Natural killer cell (primary cell): ENCODE data around the gene FBXO10. TPM values are rescaled to one million over a fixed set of nuclear protein-coding genes. Genes with fewer than 3 reads are reported as not detected.
A peak's percentile ranks its signal among the peaks of the same experiment; 100 is the strongest.
"Not testable (repeated sequence)": the region's sequence is repeated elsewhere in the genome, so short reads cannot be mapped to it uniquely, and the experiment has no call there.

Experiments used
- ATAC-seq, 3 donors: fragments of 150-1000 bp in 2 of 3; fragments of 200-7000 bp in 1 of 3; cut with Tn5 transposase; 1 replicate in 1 of 3; 2 replicates in 2 of 3; pipeline ENCODE4 v1.10.0; 2021; ENCODE audit warnings: mild to moderate bottlenecking in 2 of 3, moderate library complexity in 2 of 3
- DNase-seq, 2 donors: peaks; one replicate each; pipeline versions ENCODE4 v3.0.0 to v3.0.0-alpha.2; 2013 to 2021; ENCODE audit warnings: mixed read lengths in 1 of 2
- H3K27ac ChIP-seq: one replicate; pipeline ENCODE4 v1.5.1; 2013; ENCODE audit warnings: mild to moderate bottlenecking, low read length
- H3K27me3 ChIP-seq: one replicate; pipeline ENCODE4 v1.6.1; 2013; ENCODE audit warnings: low read length; ENCODE audit not compliant: control insufficient read depth, insufficient read depth
- H3K36me3 ChIP-seq: one replicate; pipeline ENCODE4 v1.6.1; 2013; ENCODE audit warnings: low read length; ENCODE audit not compliant: control insufficient read depth, insufficient read depth
- H3K4me1 ChIP-seq: one replicate; pipeline ENCODE4 v1.6.1; 2013; ENCODE audit warnings: low read length; ENCODE audit not compliant: control insufficient read depth, insufficient read depth
- H3K4me3 ChIP-seq: one replicate; pipeline ENCODE4 v1.5.1; 2013; ENCODE audit warnings: low read length
- H3K9me3 ChIP-seq: one replicate; pipeline ENCODE4 v1.6.1; 2013; ENCODE audit warnings: low read length; ENCODE audit not compliant: control insufficient read depth, insufficient read depth
- H3K27ac Mint-ChIP-seq, 2 donors: one replicate each; pipeline ENCODE4 v1.8.0; 2022; ENCODE audit warnings: mild to moderate bottlenecking in 2 of 2, mixed read lengths in 2 of 2, moderate library complexity in 1 of 2
- H3K27me3 Mint-ChIP-seq, 2 donors: one replicate each; pipeline ENCODE4 v1.8.0; 2022; ENCODE audit warnings: low read depth in 2 of 2, mixed read lengths in 2 of 2
- H3K36me3 Mint-ChIP-seq: one replicate; pipeline ENCODE4 v1.8.0; 2022; ENCODE audit warnings: mixed read lengths
- H3K4me1 Mint-ChIP-seq, 2 donors: one replicate each; pipeline ENCODE4 v1.8.0; 2022; ENCODE audit warnings: mixed read lengths in 2 of 2
- H3K4me3 Mint-ChIP-seq: one replicate; pipeline ENCODE4 v1.8.0; 2022; ENCODE audit warnings: mild to moderate bottlenecking, moderate library complexity, mixed read lengths
- H3K9me3 Mint-ChIP-seq, 2 donors: one replicate each; pipeline ENCODE4 v1.8.0; 2022; ENCODE audit warnings: mixed read lengths in 2 of 2
- CTCF ChIP-seq: fragments of 200-600 bp; IDR thresholded peaks from one replicate; pipeline ENCODE4 v1.8.0; 2022; ENCODE audit warnings: antibody characterized with exemption
- WGBS: methylation state at CpG from one replicate; pipeline ENCODE4 v1.1.7; 2013; ENCODE audit warnings: missing lambda C conversion rate; ENCODE audit not compliant: insufficient coverage; 5-methylcytosine and 5-hydroxymethylcytosine counted together
- intact Hi-C: fragments of 100-400 bp; cut with micrococcal nuclease; formaldehyde crosslinking; loops from one replicate; pipeline ENCODE4 v1.14.2; 2022
- total RNA-seq, 4 donors: library from RNA; stranded (reverse); fragments of 120-200 nt in 1 of 4; gene quantifications; one replicate each; pipeline versions ENCODE4 v1.2.3 to v1.2.4, GENCODE V29; 2013 to 2022

FBXO10 gene
- total RNA-seq, 3 donors from 2014 or later (not counting 1 experiment from before 2014, with no cell fraction given): 1.7 to 2.2 (median 2.1) TPM

- H3K4me3 Mint-ChIP-seq: peak overlapping the region; percentile 88
- H3K36me3 Mint-ChIP-seq: peaks cover 10% of the 10 kb centered on the region
- H3K4me1 Mint-ChIP-seq: peaks cover 31 to 35% of the 10 kb centered on the region in 2 donors
Observed at GRCh38 chr9:37486256-37486615, 89.9 kb downstream of the FBXO10 start.

GRCh38 chr9:37485389-37486255, 90.6 kb downstream of the FBXO10 start, which contains the start of gene POLR1E:
POLR1E (plus strand) TSS chr9:37485948; CDS start chr9:37486048, 100 bp downstream.
- Histone ChIP-seq H3K27me3 (no peaks in the 10 kb centered on the region), H3K4me3 (peak within 1 kb of the TSS; percentile 92), H3K36me3 (peaks cover 17% of the 10 kb centered on the region), H3K27ac (peak within 1 kb of the TSS; percentile 71), H3K4me1 (peaks cover 22% of the 10 kb centered on the region), H3K9me3 (no peaks in the 10 kb centered on the region)
- ATAC-seq (peak; percentile 96 to 99 (median 97)), DNase-seq (peak; percentile 98)
- no peaks in the 10 kb centered on the region for H3K9me3 Mint-ChIP-seq
- intact Hi-C loops: loop anchor here (1.0 to 2.0 kb wide), 3 partner anchors 19 to 107 kb away; partner anchors contain the start of genes TOMM5 and ZBTB5
- peaks cover 7% of the 10 kb centered on the region for H3K36me3 Mint-ChIP-seq
- peak within 1 kb of the TSS; percentile 88 to 96 for H3K27ac Mint-ChIP-seq
- TF ChIP-seq CTCF: no peak
- H3K4me1 Mint-ChIP-seq: peaks cover 28 to 35% of the 10 kb centered on the region in 2 donors
- peak within 1 kb of the TSS; percentile 88 for H3K4me3 Mint-ChIP-seq
- peaks cover 6 to 8% of the 10 kb centered on the region in 2 donors for H3K27me3 Mint-ChIP-seq
- 4% methylated on average over 56 of the region's 56 CpGs for WGBS

More at GRCh38 chr9:37486256-37486615, 89.9 kb downstream of the FBXO10 start:
- ATAC-seq (no peak), DNase-seq (peak in 1 of 2 donors; percentile 26)
- H3K4me1 ChIP-seq: peaks cover 22% of the 10 kb centered on the region
- intact Hi-C loops: loop anchor here (2.0 kb wide), 1 partner anchor 19 kb away; no protein-coding TSS in a partner anchor
- H3K27me3 ChIP-seq: no peaks in the 10 kb centered on the region
- Mint-ChIP-seq H3K9me3 (no peaks in the 10 kb centered on the region), H3K27ac (peak overlapping the region; percentile 88 to 96), H3K27me3 (peaks cover 6 to 7% of the 10 kb centered on the region in 2 donors)
- H3K9me3 ChIP-seq: no peaks in the 10 kb centered on the region
- no peak for TF ChIP-seq CTCF
- 5% methylated on average over 7 of the region's 7 CpGs for WGBS
- H3K4me3 ChIP-seq: peak overlapping the region; percentile 92
- H3K27ac ChIP-seq: peak overlapping the region; percentile 71
- H3K36me3 ChIP-seq: peaks cover 23% of the 10 kb centered on the region

- Histone ChIP-seq H3K4me1 (peaks cover 7% of the 10 kb centered on the region), H3K4me3 (no peak overlapping the region), H3K27ac (no peak overlapping the region), H3K36me3 (no peaks in the 10 kb centered on the region), H3K9me3 (no peaks in the 10 kb centered on the region), H3K27me3 (no peaks in the 10 kb centered on the region)
- Mint-ChIP-seq H3K27ac (no peak overlapping the region), H3K27me3 (peaks cover 27 to 34% of the 10 kb centered on the region in 2 donors), H3K4me3 (no peak overlapping the region), H3K4me1 (peaks cover 10% of the 10 kb centered on the region in 2 donors), H3K9me3 (no peaks in the 10 kb centered on the region), H3K36me3 (no peaks in the 10 kb centered on the region)
- ATAC-seq: no peak
- no peak for DNase-seq
- WGBS: 88% methylated on average over 1 of the region's 3 CpGs
- TF ChIP-seq CTCF: no peak
- intact Hi-C loops: no loop called here
Observed at GRCh38 chr9:37480759-37481158, 95.4 kb downstream of the FBXO10 start.

- H3K4me1 ChIP-seq, H3K4me1 Mint-ChIP-seq, H3K36me3 Mint-ChIP-seq, H3K27me3 ChIP-seq, H3K4me3 ChIP-seq, H3K9me3 Mint-ChIP-seq, DNase-seq, H3K4me3 Mint-ChIP-seq, H3K9me3 ChIP-seq, intact Hi-C loops, H3K27ac Mint-ChIP-seq, H3K27ac ChIP-seq, H3K36me3 ChIP-seq, ATAC-seq: not testable (repeated sequence)
- WGBS: 61% methylated on average over 3 of the region's 5 CpGs
- H3K27me3 Mint-ChIP-seq: peaks cover 27 to 34% of the 10 kb centered on the region in 2 donors
Observed at GRCh38 chr9:37477987-37478619, 98.1 kb downstream of the FBXO10 start.

- DNase-seq, H3K36me3 Mint-ChIP-seq, H3K4me1 ChIP-seq, ATAC-seq, H3K4me3 Mint-ChIP-seq, H3K4me3 ChIP-seq, H3K4me1 Mint-ChIP-seq, intact Hi-C loops, H3K9me3 ChIP-seq, H3K27me3 ChIP-seq, H3K36me3 ChIP-seq, H3K9me3 Mint-ChIP-seq, H3K27ac ChIP-seq, H3K27ac Mint-ChIP-seq: not testable (repeated sequence)
- WGBS: 95% methylated on average over 4 of the region's 4 CpGs
- H3K27me3 Mint-ChIP-seq: peaks cover 27 to 34% of the 10 kb centered on the region in 2 donors
Observed at GRCh38 chr9:37477443-37477842, 98.7 kb downstream of the FBXO10 start.
